Esophagus mucosa (tissue), 1 donor: ENCODE results near the gene DBF4B. TPM values are rescaled to one million over a fixed set of nuclear protein-coding genes. Genes with fewer than 3 reads are reported as not detected.
"Not testable (repeated sequence)": the region's sequence is repeated elsewhere in the genome, so short reads cannot be mapped to it uniquely, and the experiment has no call there.

Experiments used
- ATAC-seq: fragments of 200-7000 bp; cut with Tn5 transposase; one replicate; pipeline ENCODE4 v1.9.1; 2020
- total RNA-seq: library from RNA; stranded (reverse); gene quantifications from one replicate; pipeline ENCODE4 v1.2.4, GENCODE V29; 2023
- donor health status: DM: yes; HTN: yes; CAD: no.

Gene DBF4B, protein sequence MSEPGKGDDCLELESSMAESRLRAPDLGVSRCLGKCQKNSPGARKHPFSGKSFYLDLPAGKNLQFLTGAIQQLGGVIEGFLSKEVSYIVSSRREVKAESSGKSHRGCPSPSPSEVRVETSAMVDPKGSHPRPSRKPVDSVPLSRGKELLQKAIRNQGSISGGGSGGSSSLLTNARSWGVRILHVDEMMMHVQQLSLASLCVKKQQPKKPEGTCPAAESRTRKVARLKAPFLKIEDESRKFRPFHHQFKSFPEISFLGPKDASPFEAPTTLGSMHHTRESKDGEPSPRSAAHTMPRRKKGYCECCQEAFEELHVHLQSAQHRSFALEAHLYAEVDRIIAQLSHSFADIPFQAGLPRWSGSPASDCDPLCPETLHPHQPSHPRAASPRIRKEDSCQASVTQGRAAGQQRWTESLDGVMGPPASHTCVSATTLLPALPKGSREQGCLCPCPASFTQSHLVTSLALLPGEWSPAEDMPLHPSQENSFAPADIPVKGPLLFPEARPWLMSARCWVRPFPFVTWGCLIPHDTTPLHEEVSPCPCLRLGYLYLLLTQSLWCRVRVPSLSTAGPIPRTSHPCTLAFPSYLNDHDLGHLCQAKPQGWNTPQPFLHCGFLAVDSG
- total RNA-seq: 3.9 TPM

DNA sequence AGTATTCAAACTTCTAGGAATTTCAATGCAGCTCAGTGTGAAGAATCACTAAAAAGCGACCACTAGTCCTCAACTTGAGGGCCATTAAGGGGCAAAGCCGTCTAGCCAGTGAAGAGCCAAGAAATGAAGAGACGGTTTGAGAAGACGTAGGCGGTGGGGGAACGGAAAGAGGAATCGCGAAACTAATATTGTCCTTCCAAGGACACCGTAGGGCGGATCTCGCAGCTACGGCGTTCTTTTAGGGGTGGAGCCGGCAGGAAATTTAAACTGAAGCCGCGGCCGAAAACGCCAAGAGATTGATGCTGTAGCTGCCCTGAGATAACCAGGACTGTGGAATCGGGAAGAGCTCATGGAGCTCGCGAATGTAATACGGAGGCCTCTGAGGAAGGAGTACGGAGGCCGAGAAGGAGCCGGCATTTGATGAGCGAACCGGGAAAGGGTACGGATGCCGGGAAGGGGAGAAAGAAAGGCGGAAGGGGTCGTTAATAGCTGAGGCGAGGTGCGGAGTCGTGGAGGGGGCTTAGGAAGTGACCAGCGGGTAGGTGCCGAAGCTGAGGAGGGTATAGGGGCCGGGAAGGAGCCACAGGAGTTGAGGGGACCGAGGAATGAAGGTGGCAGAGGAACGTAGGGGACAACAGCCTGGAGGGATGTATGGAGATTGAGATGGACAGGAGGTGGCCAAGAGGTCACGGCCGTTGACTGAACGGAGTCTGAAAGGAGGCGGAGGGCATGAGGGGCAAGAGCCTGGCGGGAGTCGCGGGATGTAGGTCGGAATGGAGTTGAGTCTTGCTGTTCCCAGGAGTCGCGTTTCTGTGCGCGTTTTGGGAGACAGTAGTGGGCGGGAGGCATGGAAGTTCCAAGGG, at the start of gene DBF4B:
Gene DBF4B (plus strand): TSS at position 265 of the 863 bp plus-strand sequence. CDS start 156 bp downstream, at position 421.
- ATAC-seq: peak; percentile 92

DNA sequence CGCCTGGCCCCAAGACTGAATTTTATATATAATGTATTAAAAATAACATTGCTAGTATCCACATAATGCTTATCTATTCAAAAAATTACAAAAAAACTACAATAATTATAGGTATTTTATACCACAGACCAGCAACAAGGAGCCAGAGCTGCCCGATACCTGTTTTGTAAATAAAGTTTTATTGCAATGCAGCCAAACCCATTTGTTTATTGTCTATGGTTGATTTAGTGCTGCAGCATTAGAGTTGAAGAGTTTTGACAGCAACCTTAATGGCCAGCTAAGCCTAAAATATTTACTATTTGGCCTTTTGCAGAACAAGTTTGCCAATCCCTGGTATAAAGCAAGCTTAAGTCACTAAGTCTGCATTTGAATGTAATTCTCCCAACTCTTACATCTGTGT, 46.6 kb upstream of the DBF4B start:
- no peak for ATAC-seq

GRCh38 chr17:44663095-44663494, 45.4 kb upstream of the DBF4B start:
- ATAC-seq: no peak

GRCh38 chr17:44664867-44665266, 43.6 kb upstream of the DBF4B start:
- ATAC-seq: no peak

- no peak for ATAC-seq
These were observed 42.5 kb upstream of the DBF4B start for GRCh38 chr17:44666006-44666405.

- no peak for ATAC-seq
These were observed 35.9 kb upstream of the DBF4B start for GRCh38 chr17:44672479-44673093.

DNA sequence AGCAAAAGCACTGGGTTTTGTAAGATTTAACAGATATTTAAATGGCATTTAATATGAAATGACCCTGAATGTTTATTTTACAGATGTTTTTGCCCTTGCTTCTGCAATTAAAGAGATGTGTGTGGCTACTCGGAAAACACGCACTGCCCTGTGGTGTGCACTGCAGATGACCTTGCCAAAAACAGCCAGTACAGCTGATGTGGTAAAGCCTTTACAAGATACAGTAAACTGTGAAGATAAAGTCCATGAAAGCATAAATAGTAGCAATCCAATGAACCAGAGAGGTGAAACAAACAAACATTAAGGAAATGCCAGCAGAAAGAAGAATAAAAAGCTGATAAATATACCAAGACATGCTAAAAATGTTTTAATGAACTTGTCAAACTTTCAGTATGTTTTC, 34.6 kb upstream of the DBF4B start:
- no peak for ATAC-seq

- no peak for ATAC-seq
These were observed 31.3 kb upstream of the DBF4B start for GRCh38 chr17:44677136-44677535.

DNA sequence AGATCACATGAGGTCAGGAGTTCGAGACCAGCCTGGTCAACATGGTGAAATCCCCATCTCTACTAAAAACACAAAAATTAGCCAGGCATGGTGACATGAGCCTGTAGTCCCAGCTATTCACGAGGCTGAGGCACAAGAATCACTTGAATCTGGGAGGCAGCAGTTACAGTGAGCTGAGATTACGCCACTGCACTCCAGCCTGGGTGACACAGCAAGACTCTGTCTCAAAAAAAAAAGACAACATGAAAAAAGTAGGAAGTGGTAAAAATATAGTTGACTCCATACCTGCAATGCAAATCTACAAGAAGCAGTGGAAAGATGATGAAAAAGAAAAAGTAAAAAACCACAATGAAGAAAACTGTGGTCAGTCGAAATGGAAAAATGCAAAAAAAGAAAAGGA, 25.2 kb upstream of the DBF4B start:
- not testable (repeated sequence) for ATAC-seq

DNA sequence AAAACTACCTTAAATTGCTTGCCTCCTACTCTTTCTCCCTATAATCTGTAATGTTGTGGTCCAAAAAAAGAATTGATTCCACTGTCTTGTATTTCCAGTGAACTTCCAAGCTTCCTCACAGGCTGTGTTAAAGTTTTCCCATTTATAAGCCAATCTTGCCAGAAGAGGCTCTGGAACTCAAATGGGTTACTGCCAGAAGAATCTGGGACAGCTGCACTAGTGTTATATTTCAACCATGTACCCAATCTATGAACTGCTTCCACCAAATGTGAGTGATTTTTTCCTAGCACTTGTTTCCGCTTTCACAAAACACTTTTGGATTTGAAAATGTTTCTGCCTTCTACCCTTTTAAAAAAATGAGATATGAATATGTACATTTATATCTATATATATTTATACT, 20.7 kb upstream of the DBF4B start:
- no peak for ATAC-seq

DNA sequence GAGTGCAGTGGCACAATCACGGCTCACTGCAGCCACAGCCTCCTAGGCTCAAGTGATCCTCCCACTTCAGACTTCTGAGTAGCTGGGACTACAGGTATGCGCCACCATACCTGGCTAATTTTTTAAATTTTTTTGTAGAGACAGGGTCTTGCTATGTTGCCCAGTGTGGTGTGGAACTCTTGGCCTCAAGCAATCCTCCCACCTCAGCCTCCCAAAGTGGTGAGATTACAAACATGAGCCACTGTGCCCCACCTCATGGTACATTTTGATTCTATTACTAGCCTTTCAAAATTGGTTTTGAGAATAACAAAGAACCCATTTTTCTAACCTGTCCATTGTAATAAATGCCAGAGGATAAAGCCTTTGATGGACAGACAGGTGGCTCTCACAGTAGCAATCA, 20.3 kb upstream of the DBF4B start:
- ATAC-seq: no peak

GRCh38 chr17:44688675-44689476, 19.6 kb upstream of the DBF4B start:
- peak; percentile 41 for ATAC-seq

- ATAC-seq: peak; percentile 98
These were observed 18.8 kb upstream of the DBF4B start, which contains the start of gene CCDC43 for GRCh38 chr17:44689477-44690217. TSS of gene CCDC43 (minus strand) at chr17:44689776. CDS start at chr17:44689753, 23 bp downstream.

DNA sequence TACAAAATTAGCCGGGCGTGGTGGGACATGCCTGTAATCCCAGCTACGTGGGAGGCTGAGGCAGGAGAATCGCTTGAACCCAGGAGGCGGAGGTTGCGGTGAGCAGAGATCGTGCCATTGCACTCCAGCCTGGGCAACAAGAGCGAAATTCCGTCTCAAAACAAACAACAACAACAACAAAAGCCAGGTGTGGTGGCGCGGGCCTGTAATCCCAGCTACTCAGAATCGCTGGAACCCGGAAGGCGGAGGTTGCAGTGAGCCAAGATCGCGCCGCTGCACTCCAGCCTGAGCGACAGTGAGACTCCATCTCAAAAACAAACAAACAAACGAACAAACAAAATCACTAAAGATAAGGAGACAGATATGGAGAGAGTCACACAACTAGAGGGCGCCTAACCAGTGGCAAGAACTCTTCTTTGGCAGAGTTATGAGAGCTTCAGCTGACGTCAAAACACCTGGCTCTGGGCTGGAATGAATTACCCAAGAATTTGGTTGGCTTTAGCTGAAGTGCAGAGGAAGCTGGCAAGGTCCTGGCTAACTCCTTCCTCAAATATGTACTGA, 17.6 kb upstream of the DBF4B start:
- ATAC-seq: peak; percentile 14

DNA sequence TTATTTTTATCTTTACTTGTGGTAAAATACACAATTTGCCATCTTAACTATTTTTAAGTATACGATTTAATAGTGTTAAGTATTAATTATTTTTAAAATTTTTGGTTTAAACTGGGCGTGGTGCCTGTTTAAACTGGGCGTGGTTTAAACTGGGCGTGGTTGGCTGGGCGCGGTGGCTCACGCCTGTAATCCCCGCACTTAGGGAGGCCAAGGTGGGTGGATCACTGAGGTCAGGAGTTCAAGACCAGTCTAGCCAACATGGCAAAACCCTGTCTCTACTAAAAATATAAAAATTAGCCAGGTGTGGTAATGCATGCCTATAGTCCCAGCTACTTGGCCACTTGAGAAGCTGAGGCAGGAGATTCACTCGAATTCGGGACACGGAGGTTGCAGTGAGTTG, 14.9 kb upstream of the DBF4B start:
- no peak for ATAC-seq

GRCh38 chr17:44700288-44700687, 8.2 kb upstream of the DBF4B start:
- ATAC-seq: not testable (repeated sequence)

GRCh38 chr17:44707755-44708400, 587 bp upstream of the DBF4B start:
- ATAC-seq: no peak

DNA sequence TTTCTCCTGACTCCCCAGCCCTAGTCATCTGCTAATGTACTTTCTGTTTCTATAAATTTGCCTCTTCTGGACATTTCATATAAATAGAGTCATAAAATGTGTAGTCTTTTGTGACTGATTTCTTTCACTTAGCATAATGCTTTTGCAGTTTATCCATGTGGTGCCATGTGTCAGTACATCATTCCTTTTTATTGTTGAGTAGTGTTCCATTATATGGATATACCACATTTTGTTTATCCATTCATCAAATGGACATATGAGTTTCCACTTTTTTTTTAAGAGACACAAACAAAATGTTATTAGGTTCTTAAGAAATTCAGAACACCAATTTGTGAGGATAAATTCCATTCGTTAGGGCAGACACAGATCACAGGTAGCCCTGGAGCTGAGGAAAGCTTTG, 11.0 kb downstream of the DBF4B start:
- no peak for ATAC-seq

DNA sequence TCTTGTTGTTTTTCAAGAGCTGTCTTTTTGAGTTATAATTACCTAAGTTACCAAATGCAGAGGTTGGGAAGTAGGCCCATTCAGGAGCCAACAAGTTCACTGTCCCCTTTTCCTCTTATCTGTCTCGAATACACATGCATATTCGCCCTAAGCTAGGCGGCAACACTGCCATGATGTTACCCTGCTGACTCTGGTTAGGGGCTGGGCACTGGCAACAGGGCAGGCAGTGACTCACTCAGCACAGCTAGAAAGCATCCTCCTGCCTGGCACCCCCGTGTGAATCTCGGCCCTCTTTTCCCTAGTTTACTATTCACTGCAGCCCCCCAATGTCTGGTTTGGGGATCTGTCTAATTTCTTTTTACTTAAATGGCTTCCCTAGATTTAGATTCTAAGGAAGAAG, 13.8 kb downstream of the DBF4B start:
- no peak for ATAC-seq

- not testable (repeated sequence) for ATAC-seq
These were observed 17.7 kb downstream of the DBF4B start for GRCh38 chr17:44726121-44726520.
